Astrocyte (in vitro differentiated cells and primary cell): ENCODE results near the gene PARP16. TPM values are rescaled to one million over a fixed set of nuclear protein-coding genes. Genes with fewer than 3 reads are reported as not detected.

Source experiments
- DNase-seq: peaks from one replicate; pipeline ENCODE4 v3.0.0-alpha.2; 2010; ENCODE audit warnings: low read depth
- FAIRE-seq: peaks from 2 replicates; lab custom pipeline; 2011; peaks lifted over from hg19 to GRCh38; lab: Jason Lieb, UNC
- H2AFZ ChIP-seq: 2 replicates; pipeline ENCODE4 v1.6.0; 2012; ENCODE audit warnings: low read depth, low read length, inconsistent platforms
- H3K27ac ChIP-seq: 2 replicates; pipeline ENCODE4 v1.5.1; 2011; ENCODE audit warnings: low read depth, low read length, inconsistent platforms
- H3K27me3 ChIP-seq: 2 replicates; pipeline ENCODE4 v1.6.0; 2011; ENCODE audit warnings: low read length, inconsistent platforms; ENCODE audit not compliant: insufficient read depth
- H3K36me3 ChIP-seq: 2 replicates; pipeline ENCODE4 v1.5.1; 2011; ENCODE audit warnings: low read length, inconsistent platforms; ENCODE audit not compliant: insufficient read depth
- H3K4me1 ChIP-seq: 2 replicates; pipeline ENCODE4 v1.5.1; 2011; ENCODE audit warnings: low read length, inconsistent platforms; ENCODE audit not compliant: insufficient read depth
- H3K4me2 ChIP-seq: 2 replicates; pipeline ENCODE4 v1.6.0; 2012; ENCODE audit warnings: low read length, inconsistent platforms
- H3K4me3 ChIP-seq: 2 replicates; pipeline ENCODE4 v1.5.1; 2011; ENCODE audit warnings: low read depth, mild to moderate bottlenecking, low read length, inconsistent platforms; ENCODE audit not compliant: insufficient read depth
- H3K79me2 ChIP-seq: 2 replicates; pipeline ENCODE4 v1.6.0; 2012; ENCODE audit warnings: mild to moderate bottlenecking, low read length, inconsistent platforms; ENCODE audit not compliant: insufficient read depth
- H3K9ac ChIP-seq: 2 replicates; pipeline ENCODE4 v1.6.0; 2012; ENCODE audit warnings: mild to moderate bottlenecking, low read length, inconsistent platforms
- H3K9me3 ChIP-seq: 2 replicates; pipeline ENCODE4 v1.5.1; 2012; ENCODE audit warnings: low read depth, mild to moderate bottlenecking, low read length, inconsistent platforms; ENCODE audit not compliant: insufficient read depth
- H4K20me1 ChIP-seq: 2 replicates; pipeline ENCODE4 v1.6.0; 2012; ENCODE audit warnings: low read length, inconsistent platforms; ENCODE audit not compliant: insufficient read depth
- H3K27ac Mint-ChIP-seq: one replicate; pipeline ENCODE4 v1.8.0; 2021; ENCODE audit warnings: mild to moderate bottlenecking, mixed read lengths; ENCODE audit not compliant: unreplicated experiment
- H3K27me3 Mint-ChIP-seq: one replicate; pipeline ENCODE4 v1.8.0; 2021; ENCODE audit warnings: low read depth, mixed read lengths; ENCODE audit not compliant: unreplicated experiment
- H3K36me3 Mint-ChIP-seq: one replicate; pipeline ENCODE4 v1.8.0; 2021; ENCODE audit warnings: low read depth, mixed read lengths; ENCODE audit not compliant: unreplicated experiment
- H3K4me1 Mint-ChIP-seq: one replicate; pipeline ENCODE4 v1.8.0; 2021; ENCODE audit warnings: low read depth, mixed read lengths; ENCODE audit not compliant: unreplicated experiment
- H3K4me3 Mint-ChIP-seq: one replicate; pipeline ENCODE4 v1.8.0; 2021; ENCODE audit warnings: mild to moderate bottlenecking, moderate library complexity, mixed read lengths; ENCODE audit not compliant: unreplicated experiment
- H3K9me3 Mint-ChIP-seq: one replicate; pipeline ENCODE4 v1.8.0; 2021; ENCODE audit warnings: mild to moderate bottlenecking, mixed read lengths; ENCODE audit not compliant: unreplicated experiment
- EZH2 ChIP-seq: IDR thresholded peaks from 2 replicates; pipeline ENCODE4 v1.6.1; 2012; ENCODE audit warnings: mild to moderate bottlenecking, low read length, inconsistent platforms; ENCODE audit not compliant: insufficient read depth
- total RNA-seq: library from RNA; stranded (reverse); gene quantifications from 2 replicates; pipeline ENCODE4 v1.2.1, GENCODE V29; 2021
- TF ChIP-seq, protein P1 (sequence below): IDR thresholded peaks from 2 replicates; pipeline ENCODE4 v1.5.1; 2011; ENCODE audit warnings: low read depth, mild to moderate bottlenecking, inconsistent platforms, low read length, moderate library complexity; ENCODE audit not compliant: insufficient read depth

PARP16 gene
- total RNA-seq, 1 donor from 2014 or later: 2.7 TPM

DNA sequence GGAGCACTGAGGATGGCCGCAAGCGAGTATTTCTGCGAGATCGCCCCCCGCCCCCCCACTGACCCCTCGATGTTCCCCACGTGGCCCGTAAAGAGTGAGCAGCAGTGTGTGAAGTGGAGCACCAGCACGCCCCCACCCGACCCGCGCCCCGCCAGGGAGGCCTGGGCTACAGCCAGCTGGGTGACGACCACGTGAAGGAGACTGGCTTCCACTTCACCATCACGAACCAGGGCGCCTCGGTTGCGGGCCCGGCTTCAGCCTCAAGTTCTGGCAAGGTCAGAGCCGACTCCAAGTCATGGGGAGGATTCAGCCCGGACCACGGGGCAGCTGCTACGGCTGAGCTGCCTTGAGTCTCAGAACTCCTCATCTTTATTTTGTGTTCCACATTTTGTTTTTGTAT, 15.4 kb upstream of the PARP16 start:
- no peak overlapping the region for H3K4me3 Mint-ChIP-seq
- Histone ChIP-seq H3K4me1 (peaks cover 11% of the 10 kb centered on the region), H4K20me1 (peaks cover 5% of the 10 kb centered on the region), H3K27ac (no peak overlapping the region), H2AFZ (no peak overlapping the region), H3K79me2 (no peaks in the 10 kb centered on the region), H3K9ac (no peak overlapping the region), H3K9me3 (no peaks in the 10 kb centered on the region), H3K27me3 (no peaks in the 10 kb centered on the region), H3K4me3 (no peak overlapping the region), H3K36me3 (no peaks in the 10 kb centered on the region), H3K4me2 (no peak overlapping the region)
- no peak for TF ChIP-seq EZH2
- TF ChIP-seq, protein P1, sequence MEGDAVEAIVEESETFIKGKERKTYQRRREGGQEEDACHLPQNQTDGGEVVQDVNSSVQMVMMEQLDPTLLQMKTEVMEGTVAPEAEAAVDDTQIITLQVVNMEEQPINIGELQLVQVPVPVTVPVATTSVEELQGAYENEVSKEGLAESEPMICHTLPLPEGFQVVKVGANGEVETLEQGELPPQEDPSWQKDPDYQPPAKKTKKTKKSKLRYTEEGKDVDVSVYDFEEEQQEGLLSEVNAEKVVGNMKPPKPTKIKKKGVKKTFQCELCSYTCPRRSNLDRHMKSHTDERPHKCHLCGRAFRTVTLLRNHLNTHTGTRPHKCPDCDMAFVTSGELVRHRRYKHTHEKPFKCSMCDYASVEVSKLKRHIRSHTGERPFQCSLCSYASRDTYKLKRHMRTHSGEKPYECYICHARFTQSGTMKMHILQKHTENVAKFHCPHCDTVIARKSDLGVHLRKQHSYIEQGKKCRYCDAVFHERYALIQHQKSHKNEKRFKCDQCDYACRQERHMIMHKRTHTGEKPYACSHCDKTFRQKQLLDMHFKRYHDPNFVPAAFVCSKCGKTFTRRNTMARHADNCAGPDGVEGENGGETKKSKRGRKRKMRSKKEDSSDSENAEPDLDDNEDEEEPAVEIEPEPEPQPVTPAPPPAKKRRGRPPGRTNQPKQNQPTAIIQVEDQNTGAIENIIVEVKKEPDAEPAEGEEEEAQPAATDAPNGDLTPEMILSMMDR: no peak
- H3K4me1 Mint-ChIP-seq: no peaks in the 10 kb centered on the region
- no peaks in the 10 kb centered on the region for H3K9me3 Mint-ChIP-seq
- H3K27ac Mint-ChIP-seq: no peak overlapping the region
- no peaks in the 10 kb centered on the region for H3K36me3 Mint-ChIP-seq
- no peaks in the 10 kb centered on the region for H3K27me3 Mint-ChIP-seq
- FAIRE-seq: no peak
- DNase-seq: no peak

DNA sequence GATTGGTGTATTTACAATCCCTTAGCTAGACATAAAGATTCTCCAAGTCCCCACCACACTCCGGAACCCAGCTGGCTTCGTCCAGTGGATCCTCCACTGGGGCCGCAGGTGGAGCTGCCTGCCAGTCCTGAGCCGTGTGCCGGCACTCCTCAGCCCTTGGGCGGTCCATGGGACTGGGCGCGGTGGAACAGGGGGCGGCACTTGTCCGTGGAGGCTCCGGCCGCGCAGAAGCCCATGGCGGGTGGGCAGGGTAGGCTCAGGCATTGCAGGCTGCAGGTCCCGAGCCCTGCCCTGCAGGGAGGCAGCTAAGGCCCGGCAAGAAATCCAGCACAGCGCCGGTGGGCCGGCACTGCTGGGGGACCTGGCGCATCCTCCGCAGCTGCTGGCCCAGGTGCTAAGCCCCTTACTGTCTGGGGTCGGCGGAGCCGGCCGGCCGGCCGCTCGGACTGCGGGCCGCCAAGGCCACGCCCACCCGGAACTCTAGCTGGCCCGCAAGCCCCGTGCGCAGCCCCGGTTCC, 14.3 kb upstream of the PARP16 start:
- no peak for FAIRE-seq

DNA sequence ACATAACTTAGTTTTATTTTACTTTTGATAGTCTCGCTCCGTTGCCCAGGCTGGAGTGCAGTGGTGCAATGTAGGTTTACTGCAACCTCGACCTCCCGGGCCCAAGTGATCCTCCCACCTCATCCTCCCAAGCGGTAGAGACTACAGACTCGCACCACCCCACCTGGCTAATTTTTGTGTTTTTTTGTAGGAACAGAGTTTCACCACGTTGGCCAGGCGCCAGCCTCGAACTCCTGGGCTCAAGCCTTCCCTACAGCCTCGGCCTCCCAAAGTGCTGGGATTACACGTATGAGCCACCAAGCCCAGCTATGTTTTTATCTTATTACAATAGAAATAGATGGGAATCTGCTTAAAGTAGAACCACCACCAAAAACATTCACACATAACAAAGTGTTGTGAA, 12.0 kb upstream of the PARP16 start:
- Mint-ChIP-seq H3K36me3 (no peaks in the 10 kb centered on the region), H3K27ac (no peak overlapping the region), H3K4me3 (peak overlapping the region; percentile 27), H3K4me1 (peaks cover 2% of the 10 kb centered on the region), H3K9me3 (no peaks in the 10 kb centered on the region), H3K27me3 (no peaks in the 10 kb centered on the region)
- FAIRE-seq (no peak), DNase-seq (no peak)
- no peak overlapping the region for H3K9ac ChIP-seq
- no peak for TF ChIP-seq EZH2
- H3K9me3 ChIP-seq: no peaks in the 10 kb centered on the region
- no peak overlapping the region for H3K4me3 ChIP-seq
- H3K4me2 ChIP-seq: no peak overlapping the region
- peaks cover 14% of the 10 kb centered on the region for H3K4me1 ChIP-seq
- H3K79me2 ChIP-seq: no peaks in the 10 kb centered on the region
- H3K27me3 ChIP-seq: no peaks in the 10 kb centered on the region
- H3K36me3 ChIP-seq: no peaks in the 10 kb centered on the region
- H3K27ac ChIP-seq: no peak overlapping the region
- H4K20me1 ChIP-seq: no peaks in the 10 kb centered on the region
- no peak overlapping the region for H2AFZ ChIP-seq

More for the DNA sequence above, 14.3 kb upstream of the PARP16 start:
- peaks cover 5% of the 10 kb centered on the region for H4K20me1 ChIP-seq
- Mint-ChIP-seq H3K9me3 (no peaks in the 10 kb centered on the region), H3K4me3 (no peak overlapping the region), H3K27me3 (no peaks in the 10 kb centered on the region), H3K36me3 (no peaks in the 10 kb centered on the region), H3K4me1 (no peaks in the 10 kb centered on the region), H3K27ac (no peak overlapping the region)
- no peaks in the 10 kb centered on the region for H3K9me3 ChIP-seq
- no peaks in the 10 kb centered on the region for H3K36me3 ChIP-seq
- H3K27ac ChIP-seq: no peak overlapping the region
- H3K4me1 ChIP-seq: peaks cover 11% of the 10 kb centered on the region
- TF ChIP-seq, protein P1: no peak
- TF ChIP-seq EZH2: no peak
- no peak for DNase-seq
- no peaks in the 10 kb centered on the region for H3K27me3 ChIP-seq
- H3K4me3 ChIP-seq: no peak overlapping the region
- H3K4me2 ChIP-seq: no peak overlapping the region
- H2AFZ ChIP-seq: no peak overlapping the region
- no peak overlapping the region for H3K9ac ChIP-seq
- no peaks in the 10 kb centered on the region for H3K79me2 ChIP-seq
